Coronary artery (tissue), 2 donors: ENCODE measurements around the gene YBX2.
A peak's percentile ranks its signal among the peaks of the same experiment; 100 is the strongest.
"Not testable (repeated sequence)": the region's sequence is repeated elsewhere in the genome, so short reads cannot be mapped to it uniquely, and the experiment has no call there.

Experiments used
- DNase-seq: peaks from one replicate; pipeline ENCODE4 v3.0.0-alpha.2; 2017; ENCODE audit warnings: low spot score
- H3K27ac ChIP-seq, 2 donors: fragments of 200-600 bp; sonication (generic); one replicate each; pipeline ENCODE4 v1.5.1; 2016 to 2019
- H3K4me3 ChIP-seq: fragments of 200-600 bp; sonication (generic); 2 replicates; pipeline ENCODE4 v1.5.1; 2016; ENCODE audit warnings: mild to moderate bottlenecking, moderate library complexity
- TF ChIP-seq, protein P1 (sequence below): fragments of 200-600 bp; sonication (generic); IDR thresholded peaks from one replicate; pipeline ENCODE4 v1.5.1; 2019; ENCODE audit warnings: antibody characterized with exemption

The YBX2 gene

DNA sequence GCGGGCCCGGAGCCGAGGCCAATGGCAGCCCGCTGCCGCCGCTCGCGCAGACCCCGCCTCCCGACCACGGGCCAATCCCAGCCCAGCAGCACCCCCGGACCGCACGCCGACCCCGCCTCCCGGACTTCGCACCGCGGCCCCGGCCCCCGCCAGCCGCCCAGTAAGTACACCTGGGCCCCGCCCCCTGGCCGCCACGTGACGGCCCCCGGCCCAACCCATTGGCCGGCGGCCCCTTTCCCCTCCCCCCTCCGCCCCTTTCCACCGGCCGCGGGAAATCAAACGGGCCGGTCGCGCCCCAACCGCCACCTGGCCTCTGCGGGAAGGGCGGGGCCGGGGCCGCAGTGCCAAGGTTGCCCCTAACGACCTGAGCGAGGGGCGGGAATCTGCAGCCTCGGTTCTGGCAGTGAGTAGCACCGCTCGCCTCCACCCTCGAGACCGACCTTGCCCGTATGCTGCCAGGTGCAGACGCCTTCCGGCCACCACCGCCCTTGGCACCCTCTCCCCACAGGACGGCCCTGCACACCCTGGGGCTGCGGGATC lies at the start of gene YBX2:
YBX2 (minus strand) TSS at position 26 of the 540 bp plus-strand sequence. CDS start 139 bp downstream, outside the sequence.
- Histone ChIP-seq H3K27ac (no peak within 1 kb of the TSS), H3K4me3 (peak within 1 kb of the TSS; percentile 67)
- no peak for DNase-seq
- TF ChIP-seq, protein P1, sequence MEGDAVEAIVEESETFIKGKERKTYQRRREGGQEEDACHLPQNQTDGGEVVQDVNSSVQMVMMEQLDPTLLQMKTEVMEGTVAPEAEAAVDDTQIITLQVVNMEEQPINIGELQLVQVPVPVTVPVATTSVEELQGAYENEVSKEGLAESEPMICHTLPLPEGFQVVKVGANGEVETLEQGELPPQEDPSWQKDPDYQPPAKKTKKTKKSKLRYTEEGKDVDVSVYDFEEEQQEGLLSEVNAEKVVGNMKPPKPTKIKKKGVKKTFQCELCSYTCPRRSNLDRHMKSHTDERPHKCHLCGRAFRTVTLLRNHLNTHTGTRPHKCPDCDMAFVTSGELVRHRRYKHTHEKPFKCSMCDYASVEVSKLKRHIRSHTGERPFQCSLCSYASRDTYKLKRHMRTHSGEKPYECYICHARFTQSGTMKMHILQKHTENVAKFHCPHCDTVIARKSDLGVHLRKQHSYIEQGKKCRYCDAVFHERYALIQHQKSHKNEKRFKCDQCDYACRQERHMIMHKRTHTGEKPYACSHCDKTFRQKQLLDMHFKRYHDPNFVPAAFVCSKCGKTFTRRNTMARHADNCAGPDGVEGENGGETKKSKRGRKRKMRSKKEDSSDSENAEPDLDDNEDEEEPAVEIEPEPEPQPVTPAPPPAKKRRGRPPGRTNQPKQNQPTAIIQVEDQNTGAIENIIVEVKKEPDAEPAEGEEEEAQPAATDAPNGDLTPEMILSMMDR, result no peak

DNA sequence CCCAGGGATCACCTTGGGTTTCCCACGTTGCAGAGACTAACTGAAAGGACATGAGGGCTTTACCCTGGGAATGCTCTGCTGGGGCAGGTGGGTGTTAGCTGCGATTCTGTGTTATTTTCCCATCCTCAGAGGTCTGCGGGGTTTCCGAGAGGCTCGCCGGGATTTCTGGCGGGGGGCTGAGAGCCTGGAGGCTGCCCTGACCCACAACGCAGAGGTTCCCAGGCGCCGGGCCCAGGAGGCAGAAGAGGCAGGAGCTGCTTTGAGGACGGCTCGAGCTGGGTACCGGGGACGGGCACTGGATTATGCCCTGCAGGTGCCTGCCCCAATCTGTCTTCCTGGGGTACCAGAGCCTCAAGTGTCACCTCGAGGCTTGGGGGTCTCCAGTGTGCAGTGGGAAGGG lies 48.8 kb upstream of the YBX2 start:
- no peak for DNase-seq
- TF ChIP-seq, protein P1, result no peak
- H3K4me3 ChIP-seq, result no peak overlapping the region
- H3K27ac ChIP-seq, result no peak overlapping the region

DNA sequence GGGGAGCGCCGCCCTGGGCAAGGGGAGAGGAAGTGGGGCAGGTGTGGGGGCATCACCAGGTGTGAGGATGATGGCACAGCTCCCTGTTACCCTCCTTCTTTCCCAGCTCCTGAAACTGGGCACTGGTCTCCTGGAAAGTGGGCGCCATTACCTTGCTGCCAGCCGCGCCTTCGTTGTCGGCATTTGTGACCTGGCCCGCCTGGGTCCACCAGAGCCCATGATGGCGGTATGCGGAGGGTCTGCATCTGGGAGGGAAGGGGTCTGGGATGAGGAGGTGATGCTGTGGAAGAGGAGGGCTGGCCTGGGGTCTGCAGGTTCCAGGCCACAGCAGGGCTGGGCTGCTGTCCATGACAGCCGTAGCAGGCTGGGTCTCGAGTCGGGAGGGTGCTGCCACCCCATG lies 47.4 kb upstream of the YBX2 start:
- no peak for DNase-seq
- Histone ChIP-seq H3K4me3 (no peak overlapping the region), H3K27ac (no peak overlapping the region)
- TF ChIP-seq, protein P1, result no peak

DNA sequence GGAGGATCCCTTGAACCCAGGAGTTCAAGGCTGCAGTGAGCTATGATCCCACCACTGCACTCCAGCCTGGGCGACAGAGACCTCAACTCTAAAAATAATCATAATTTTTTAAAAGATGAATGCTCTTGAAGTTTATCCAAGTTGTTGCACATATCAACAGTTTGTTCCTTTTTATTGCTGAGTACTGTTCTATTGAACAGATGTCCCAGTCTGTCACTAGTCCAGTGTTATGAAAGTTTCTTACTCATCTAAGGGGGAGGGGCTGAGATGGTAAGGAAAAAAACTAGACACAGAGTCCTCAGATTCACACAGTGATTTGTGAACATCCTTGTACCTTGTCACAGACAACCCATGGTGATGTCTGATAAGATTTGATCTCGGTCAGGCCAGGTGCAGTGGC lies 45.7 kb upstream of the YBX2 start:
- Histone ChIP-seq H3K4me3 (no peak overlapping the region), H3K27ac (no peak overlapping the region)
- TF ChIP-seq, protein P1, result no peak
- DNase-seq, result no peak

DNA sequence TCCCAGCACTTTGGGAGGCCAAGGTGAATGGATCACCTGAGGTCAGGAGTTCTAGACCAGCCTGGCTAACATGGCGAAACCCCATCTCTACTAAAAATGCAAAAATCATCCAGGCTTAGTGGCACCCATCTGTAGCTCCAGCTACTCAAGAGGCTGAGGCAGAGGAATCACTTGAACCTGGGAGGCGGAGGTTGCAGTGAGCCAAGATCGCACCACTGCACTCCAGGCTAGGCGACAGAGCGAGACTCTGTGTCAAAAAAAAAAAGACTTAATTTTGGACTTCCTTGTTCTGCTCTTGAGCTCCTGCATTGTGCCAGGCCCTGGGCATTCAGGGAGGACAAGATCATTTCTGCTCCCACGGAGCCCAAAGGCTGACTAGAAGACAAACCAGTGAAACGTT lies 43.2 kb upstream of the YBX2 start:
- H3K4me3 ChIP-seq, DNase-seq, H3K27ac ChIP-seq: not testable (repeated sequence)

DNA sequence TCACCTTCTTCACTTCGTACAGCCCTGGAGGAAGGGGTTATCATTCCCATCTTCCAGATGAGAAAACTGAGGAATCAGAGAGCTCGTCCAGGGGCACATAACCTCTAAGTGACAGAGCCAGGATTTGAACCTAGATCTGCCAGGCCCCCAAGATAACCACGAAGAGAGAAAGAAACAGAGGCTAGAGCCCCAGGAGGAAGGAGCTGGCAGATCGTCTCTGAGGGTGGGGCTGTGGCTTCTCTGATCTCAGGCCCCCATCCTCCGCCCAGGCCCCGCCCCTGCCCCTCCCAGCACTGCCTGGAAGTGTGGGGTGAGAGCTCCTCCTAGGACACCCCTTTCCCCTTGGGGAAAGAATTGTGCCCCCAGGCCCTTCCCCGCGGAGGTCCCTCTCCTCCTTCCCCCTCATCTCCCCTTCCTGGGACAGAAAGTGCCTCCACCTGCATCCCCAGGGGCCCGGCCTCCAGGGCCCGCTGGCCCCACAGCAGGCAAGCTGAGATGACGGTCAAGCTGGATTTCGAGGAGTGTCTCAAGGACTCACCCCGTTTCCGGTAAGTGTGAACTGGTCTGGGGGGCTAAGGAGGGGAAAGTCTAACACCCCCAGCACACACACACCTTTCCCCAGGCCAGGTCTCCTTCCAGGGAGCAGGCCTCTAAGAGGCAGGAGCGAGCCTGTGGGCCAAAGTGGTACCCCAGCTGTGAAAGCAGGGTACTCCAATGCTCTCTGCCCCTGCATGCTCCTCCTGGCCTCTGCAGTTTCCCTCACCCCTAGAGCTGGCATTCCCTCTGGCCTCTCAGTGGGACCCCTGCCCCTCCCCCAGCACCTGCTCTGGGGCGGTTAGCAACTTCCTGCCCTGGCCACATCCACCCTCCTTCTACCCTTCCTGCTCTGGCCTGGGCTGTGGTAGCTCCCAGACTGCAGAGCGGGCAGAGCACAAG lies 42.1 kb upstream of the YBX2 start, which contains the start of gene ACAP1:
ACAP1 (plus strand) TSS at position 290 of the 936 bp plus-strand sequence; CDS start at position 496, 206 bp downstream.
- TF ChIP-seq, protein P1, result no peak

DNA sequence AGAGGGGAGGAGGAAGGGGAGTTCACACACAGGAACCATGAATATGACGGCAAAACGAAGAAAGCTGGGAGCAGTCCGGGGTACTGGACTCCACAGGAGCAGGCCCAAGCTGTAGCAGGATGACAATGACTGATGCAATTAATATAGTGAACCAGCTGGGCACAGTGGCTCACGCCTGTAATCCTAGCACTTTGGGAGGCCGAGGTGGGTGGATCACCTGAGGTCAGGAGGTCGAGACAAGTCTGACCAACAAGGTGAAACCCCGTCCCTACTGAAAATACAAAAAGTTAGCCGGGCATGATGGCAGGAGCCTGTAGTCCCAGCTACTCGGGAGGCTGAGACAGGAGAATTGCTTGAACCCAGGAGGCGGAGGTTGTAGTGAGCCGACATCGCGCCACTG lies 41.3 kb upstream of the YBX2 start:
- not testable (repeated sequence) for H3K27ac ChIP-seq, H3K4me3 ChIP-seq, DNase-seq

More for the DNA sequence above, 42.1 kb upstream of the YBX2 start, which contains the start of gene ACAP1:
- H3K4me3 ChIP-seq, result no peak within 1 kb of the TSS
- no peak within 1 kb of the TSS for H3K27ac ChIP-seq
- no peak for DNase-seq
